Smooth muscle cell (in vitro differentiated cells): ENCODE measurements around the gene KDM2A. TPM values are rescaled to one million over a fixed set of nuclear protein-coding genes. Genes with fewer than 3 reads are reported as not detected.
"Not testable (repeated sequence)": the region's sequence is repeated elsewhere in the genome, so short reads cannot be mapped to it uniquely, and the experiment has no call there.

Experiments used
- DNase-seq: peaks from one replicate; lab custom pipeline; 2025; ENCODE audit not compliant: unreplicated experiment; lab: John Stamatoyannopoulos, UW
- H2AFZ ChIP-seq: fragments of 200-600 bp; sonication (generic); 2 replicates; pipeline ENCODE4 v1.6.0; 2016; ENCODE audit warnings: antibody characterized with exemption, low read depth, mild to moderate bottlenecking
- H3F3A ChIP-seq: fragments of 200-600 bp; sonication (generic); 2 replicates; pipeline ENCODE4 v1.6.0; 2017; ENCODE audit warnings: antibody characterized with exemption, low read depth
- H3K27ac ChIP-seq: fragments of 200-600 bp; sonication (generic); 2 replicates; pipeline ENCODE4 v1.5.1; 2016; ENCODE audit warnings: low read depth, mild to moderate bottlenecking
- H3K27me3 ChIP-seq: fragments of 200-600 bp; sonication (generic); 2 replicates; pipeline ENCODE4 v1.6.1; 2016; ENCODE audit warnings: low read depth, mild to moderate bottlenecking
- H3K36me3 ChIP-seq: fragments of 200-600 bp; sonication (generic); 2 replicates; pipeline ENCODE4 v1.5.1; 2016; ENCODE audit warnings: low read depth
- H3K4me1 ChIP-seq: fragments of 200-600 bp; sonication (generic); 2 replicates; pipeline ENCODE4 v1.5.1; 2016; ENCODE audit warnings: low read depth
- H3K4me2 ChIP-seq: fragments of 200-600 bp; sonication (generic); 2 replicates; pipeline ENCODE4 v1.6.0; 2016; ENCODE audit warnings: mild to moderate bottlenecking
- H3K4me3 ChIP-seq: fragments of 200-600 bp; sonication (generic); 2 replicates; pipeline ENCODE4 v1.5.1; 2016; ENCODE audit warnings: mild to moderate bottlenecking
- H3K79me2 ChIP-seq: fragments of 200-600 bp; sonication (generic); 2 replicates; pipeline ENCODE4 v1.6.0; 2016; ENCODE audit warnings: low read depth, mild to moderate bottlenecking
- H3K9ac ChIP-seq: fragments of 200-600 bp; sonication (generic); 2 replicates; pipeline ENCODE4 v1.6.0; 2016; ENCODE audit warnings: low read depth
- H3K9me3 ChIP-seq: fragments of 200-600 bp; sonication (generic); replicated peaks from 2 replicates; pipeline ENCODE4 v1.5.1; 2016; ENCODE audit warnings: low read depth
- H4K20me1 ChIP-seq: fragments of 200-600 bp; sonication (generic); 2 replicates; pipeline ENCODE4 v1.6.0; 2016; ENCODE audit warnings: low read depth
- WGBS: methylation state at CpG from one replicate; pipeline ENCODE4 v1.1.7; 2016; ENCODE audit warnings: low lambda C conversion rate; 5-methylcytosine and 5-hydroxymethylcytosine counted together
- polyA plus RNA-seq: library from polyadenylated mRNA; unstranded; fragments of >200 nt; fragmentation: Nextera tagmentation; extraction: Ambion mirVana; gene quantifications from 2 replicates; pipeline ENCODE4 v1.2.1, GENCODE V29; 2016
- total RNA-seq: library from RNA; depleted of rRNA; stranded (reverse); fragments of >200 nt; gene quantifications from 2 replicates; pipeline ENCODE4 v1.2.3, GENCODE V29; 2014
- TF ChIP-seq, protein P1 (sequence below): fragments of 200-600 bp; sonication (generic); IDR thresholded peaks from 2 replicates; pipeline ENCODE4 v1.5.1; 2017; ENCODE audit warnings: borderline replicate concordance, mild to moderate bottlenecking, antibody characterized with exemption; ENCODE audit not compliant: insufficient read depth, poor library complexity, severe bottlenecking

KDM2A gene
- total and polyA plus RNA-seq, 2 experiments from 2014 or later = 18.9 to 44.9 TPM

DNA sequence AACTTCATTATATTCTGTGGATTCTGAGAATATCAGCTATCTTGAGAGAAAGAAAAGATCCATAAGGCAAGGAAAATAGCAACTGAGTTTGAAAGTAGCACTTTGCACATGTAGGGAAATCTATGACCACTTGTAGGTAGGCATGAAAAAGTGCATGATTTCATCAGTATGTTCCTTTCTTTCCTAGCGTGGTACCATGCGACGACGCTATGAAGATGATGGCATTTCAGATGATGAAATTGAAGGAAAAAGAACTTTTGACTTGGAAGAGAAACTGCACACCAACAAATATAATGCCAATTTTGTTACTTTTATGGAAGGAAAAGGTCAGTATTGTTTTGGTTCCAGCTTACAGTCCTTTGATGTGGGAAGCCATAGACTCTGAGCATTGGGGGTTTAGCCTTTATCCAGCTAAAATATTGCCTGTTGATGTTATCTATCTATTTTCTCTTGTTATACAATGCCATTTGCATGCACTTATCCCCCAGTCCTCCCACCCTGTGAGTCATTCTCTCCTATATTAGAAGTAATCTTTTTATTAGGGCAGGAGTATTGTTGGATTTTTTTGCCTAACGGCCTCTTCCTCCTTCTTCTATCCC, 60.9 kb downstream of the KDM2A start:
- Histone ChIP-seq H3F3A (no peaks in the 10 kb centered on the region), H2AFZ (no peak overlapping the region), H3K4me1 (no peaks in the 10 kb centered on the region), H3K9ac (peak overlapping the region; percentile 25), H3K27ac (peak overlapping the region; percentile 79), H3K4me3 (no peak overlapping the region), H3K27me3 (no peaks in the 10 kb centered on the region), H3K9me3 (no peaks in the 10 kb centered on the region), H4K20me1 (peaks cover 91% of the 10 kb centered on the region), H3K36me3 (peaks cover 23% of the 10 kb centered on the region), H3K4me2 (peak overlapping the region; percentile 61), H3K79me2 (peaks cover 41% of the 10 kb centered on the region)
- DNase-seq = no peak
- TF ChIP-seq, protein P1, sequence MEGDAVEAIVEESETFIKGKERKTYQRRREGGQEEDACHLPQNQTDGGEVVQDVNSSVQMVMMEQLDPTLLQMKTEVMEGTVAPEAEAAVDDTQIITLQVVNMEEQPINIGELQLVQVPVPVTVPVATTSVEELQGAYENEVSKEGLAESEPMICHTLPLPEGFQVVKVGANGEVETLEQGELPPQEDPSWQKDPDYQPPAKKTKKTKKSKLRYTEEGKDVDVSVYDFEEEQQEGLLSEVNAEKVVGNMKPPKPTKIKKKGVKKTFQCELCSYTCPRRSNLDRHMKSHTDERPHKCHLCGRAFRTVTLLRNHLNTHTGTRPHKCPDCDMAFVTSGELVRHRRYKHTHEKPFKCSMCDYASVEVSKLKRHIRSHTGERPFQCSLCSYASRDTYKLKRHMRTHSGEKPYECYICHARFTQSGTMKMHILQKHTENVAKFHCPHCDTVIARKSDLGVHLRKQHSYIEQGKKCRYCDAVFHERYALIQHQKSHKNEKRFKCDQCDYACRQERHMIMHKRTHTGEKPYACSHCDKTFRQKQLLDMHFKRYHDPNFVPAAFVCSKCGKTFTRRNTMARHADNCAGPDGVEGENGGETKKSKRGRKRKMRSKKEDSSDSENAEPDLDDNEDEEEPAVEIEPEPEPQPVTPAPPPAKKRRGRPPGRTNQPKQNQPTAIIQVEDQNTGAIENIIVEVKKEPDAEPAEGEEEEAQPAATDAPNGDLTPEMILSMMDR = no peak
- WGBS = 75% methylated on average over 5 of the region's 5 CpGs

DNA sequence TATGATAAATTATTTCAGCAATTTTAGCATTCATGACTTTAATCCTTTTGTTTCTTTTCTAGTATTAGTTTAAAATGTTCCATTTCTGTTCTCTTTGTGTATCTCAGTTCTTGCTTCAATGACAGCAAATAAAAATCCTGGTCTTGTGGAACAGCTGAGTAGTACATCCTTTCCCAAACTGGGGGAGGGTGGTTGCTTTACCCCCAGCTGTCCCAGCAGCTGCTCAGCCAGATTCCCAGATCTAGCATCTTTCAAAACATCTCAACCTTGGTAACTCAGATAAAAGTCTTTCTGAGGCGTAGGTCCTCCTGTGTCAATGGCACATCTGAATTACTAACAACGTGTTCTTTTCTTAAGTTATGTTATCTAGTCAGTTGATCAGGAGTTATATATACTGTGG, 75.0 kb downstream of the KDM2A start:
- Histone ChIP-seq H3K36me3 (no peaks in the 10 kb centered on the region), H3K9ac (no peak overlapping the region), H3K4me1 (no peaks in the 10 kb centered on the region), H4K20me1 (peaks cover 35% of the 10 kb centered on the region), H3K27me3 (no peaks in the 10 kb centered on the region), H3K9me3 (no peaks in the 10 kb centered on the region), H3K27ac (no peak overlapping the region), H3K4me2 (no peak overlapping the region), H3F3A (peaks cover 9% of the 10 kb centered on the region), H3K4me3 (no peak overlapping the region), H3K79me2 (no peaks in the 10 kb centered on the region), H2AFZ (no peak overlapping the region)
- WGBS = 95% methylated on average over 2 of the region's 2 CpGs
- DNase-seq = no peak
- TF ChIP-seq, protein P1 = no peak

DNA sequence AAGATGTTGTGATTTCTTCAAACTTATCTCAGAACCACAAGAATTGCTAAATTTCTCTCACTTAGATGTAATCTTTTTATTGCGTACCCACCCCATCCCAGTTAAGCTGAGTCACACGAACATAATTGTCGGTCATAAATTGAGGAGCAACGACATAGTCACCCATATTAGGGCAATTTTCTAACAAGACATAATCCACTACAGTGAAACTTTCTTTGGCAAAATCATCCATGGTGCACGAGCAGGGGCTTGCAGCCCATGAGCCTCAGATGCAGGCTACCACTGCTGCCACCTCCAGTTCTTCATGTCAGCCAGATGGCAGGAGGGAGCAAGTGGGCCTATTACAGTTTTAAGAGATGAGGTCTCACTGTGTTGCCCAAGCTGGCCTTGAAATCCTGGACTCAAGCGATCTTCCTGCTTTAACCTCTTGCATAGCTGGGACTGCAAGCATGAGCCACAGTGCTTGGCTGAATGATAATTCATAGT, 77.0 kb downstream of the KDM2A start:
- Histone ChIP-seq H3K36me3 (no peaks in the 10 kb centered on the region), H3K79me2 (no peaks in the 10 kb centered on the region), H2AFZ (no peak overlapping the region), H3K9me3 (no peaks in the 10 kb centered on the region), H3K4me2 (peak overlapping the region; percentile 18), H3K4me1 (no peaks in the 10 kb centered on the region), H3F3A (peaks cover 9% of the 10 kb centered on the region), H3K4me3 (no peak overlapping the region), H4K20me1 (peaks cover 39% of the 10 kb centered on the region), H3K27me3 (no peaks in the 10 kb centered on the region), H3K27ac (peak overlapping the region; percentile 58), H3K9ac (no peak overlapping the region)
- WGBS = 24% methylated on average over 6 of the region's 6 CpGs
- no peak for DNase-seq
- TF ChIP-seq, protein P1 = no peak

DNA sequence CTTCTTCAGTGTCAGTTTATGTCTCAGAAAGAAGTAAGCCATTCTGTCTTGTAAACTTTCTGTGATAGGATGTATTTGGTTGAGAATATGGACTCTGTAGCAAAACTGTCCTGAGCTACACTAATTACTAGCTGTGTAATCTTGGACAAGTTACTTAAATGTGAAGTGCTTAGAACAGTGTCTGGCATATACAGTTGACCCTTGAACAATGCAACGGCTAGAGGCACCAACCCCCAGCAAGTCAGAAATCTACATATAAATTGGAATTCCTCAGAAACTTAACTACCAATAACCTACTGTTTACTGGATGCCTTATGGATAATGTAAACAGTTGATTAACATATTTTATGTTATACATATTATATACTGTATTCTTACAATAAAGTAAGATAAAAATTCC, 78.5 kb downstream of the KDM2A start:
- Histone ChIP-seq H3K27ac (no peak overlapping the region), H3K36me3 (no peaks in the 10 kb centered on the region), H3K9ac (no peak overlapping the region), H3K4me2 (no peak overlapping the region), H3K9me3 (no peaks in the 10 kb centered on the region), H4K20me1 (peaks cover 39% of the 10 kb centered on the region), H3K4me1 (no peaks in the 10 kb centered on the region), H3K4me3 (no peak overlapping the region), H3K79me2 (no peaks in the 10 kb centered on the region), H2AFZ (no peak overlapping the region), H3K27me3 (no peaks in the 10 kb centered on the region), H3F3A (peaks cover 9% of the 10 kb centered on the region)
- WGBS = 79% methylated on average over 1 of the region's 1 CpG
- no peak for DNase-seq
- TF ChIP-seq, protein P1 = no peak

DNA sequence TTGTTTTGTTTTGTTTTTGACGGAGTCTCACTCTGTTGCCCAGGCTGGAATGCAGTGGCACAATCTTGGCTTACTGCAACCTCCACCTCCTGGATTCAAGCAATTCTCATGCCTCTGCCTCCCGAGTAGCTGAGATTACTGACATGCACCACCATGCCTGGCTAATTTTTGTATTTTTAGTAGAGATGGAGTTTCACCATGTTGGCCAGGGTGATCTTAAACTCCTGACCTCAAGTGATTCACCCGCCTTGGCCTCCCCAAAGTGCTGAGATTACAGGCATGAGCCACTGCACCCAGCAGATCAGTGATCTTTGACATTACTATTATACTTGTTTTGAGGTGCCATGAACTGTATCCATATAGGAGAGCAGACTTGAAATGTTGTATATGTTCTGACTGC, 79.7 kb downstream of the KDM2A start:
- H3F3A ChIP-seq, H3K4me3 ChIP-seq, H3K4me1 ChIP-seq, H3K79me2 ChIP-seq, DNase-seq, H3K9me3 ChIP-seq, H3K36me3 ChIP-seq, H3K27ac ChIP-seq, H3K4me2 ChIP-seq, H3K27me3 ChIP-seq, H2AFZ ChIP-seq, H3K9ac ChIP-seq: not testable (repeated sequence)
- peaks cover 40% of the 10 kb centered on the region for H4K20me1 ChIP-seq
- 92% methylated on average over 3 of the region's 3 CpGs for WGBS
